Measurements from ENCODE around the gene SERPINA5.

SERPINA5 gene

DNA sequence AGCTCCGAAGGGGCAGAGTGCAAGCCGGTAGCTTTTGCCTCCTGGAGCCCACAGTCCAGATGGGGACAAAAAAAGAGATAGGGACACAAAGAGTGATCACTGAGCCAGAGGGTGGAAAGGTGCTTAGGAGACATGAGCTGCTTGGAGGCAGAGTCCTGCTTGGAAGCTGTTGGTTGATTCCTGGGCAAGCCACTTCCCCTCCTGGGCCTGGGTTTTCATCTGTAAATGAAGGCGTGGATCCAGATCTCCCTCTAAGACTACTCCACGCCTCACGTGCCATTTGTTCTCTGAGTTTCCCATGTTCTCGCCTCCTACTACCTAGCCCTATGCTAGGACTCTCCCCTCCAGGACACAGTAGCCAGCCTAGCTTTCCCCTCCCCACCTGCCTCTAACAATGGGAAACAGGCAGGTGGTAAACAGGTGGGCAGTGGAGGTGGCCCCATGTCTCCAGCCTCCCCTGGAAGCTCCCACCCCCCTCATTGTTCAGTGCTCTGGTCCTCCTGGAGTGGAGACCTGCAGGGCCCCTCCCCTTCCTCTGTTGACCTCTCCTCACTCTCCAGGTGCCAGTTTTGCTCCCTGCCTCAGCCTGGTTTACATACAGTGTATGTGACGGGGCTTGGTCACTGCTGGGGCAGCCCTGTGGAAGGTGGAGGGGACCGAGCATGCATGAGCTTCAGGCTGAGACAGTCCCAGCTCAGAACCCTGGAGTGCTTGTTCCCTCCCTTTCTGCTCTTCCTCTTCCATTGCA lies 34.8 kb downstream of the SERPINA5 start:
- no peak overlapping the region for H3K4me3 ChIP-seq (ENCODE audit: control insufficient read depth, low read depth, low read length)
- TF ChIP-seq CTCF (IDR thresholded peaks at IDR 0.05; ENCODE audit: control insufficient read depth, insufficient read depth, low read depth, low read length, missing control alignments): no peak
- no peak for DNase-seq (ENCODE audit: low read depth)

DNA sequence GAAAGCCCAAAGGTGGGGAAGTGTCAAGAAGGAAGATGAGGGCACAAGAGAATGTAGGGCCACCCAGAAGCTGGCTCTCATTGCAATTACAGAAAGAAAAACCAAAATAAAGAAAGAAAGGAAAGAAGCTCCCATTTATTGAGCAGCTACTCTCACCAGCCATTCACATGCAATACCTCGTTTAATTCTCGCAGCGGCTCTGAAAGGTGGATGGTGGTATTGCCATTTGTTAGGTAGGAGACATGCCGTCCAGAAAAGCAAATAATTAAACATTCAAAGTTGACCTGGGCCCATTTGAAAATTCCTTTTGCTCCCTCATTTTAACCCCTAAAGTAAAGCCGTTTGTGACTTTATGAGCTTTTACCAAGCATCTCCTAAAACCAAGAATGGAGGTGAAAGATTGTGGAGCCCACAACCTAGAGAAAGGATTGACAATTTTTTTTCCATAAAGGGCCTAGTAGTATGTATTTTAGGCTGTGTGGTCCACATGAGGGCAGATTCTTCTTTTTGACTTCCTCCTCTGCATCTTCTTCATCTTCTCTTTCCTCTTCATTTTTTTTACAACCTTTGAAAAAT lies 36.2 kb downstream of the SERPINA5 start:
- TF ChIP-seq CTCF (IDR thresholded peaks at IDR 0.05; ENCODE audit: control insufficient read depth, insufficient read depth, low read depth, low read length, missing control alignments): no peak
- DNase-seq (ENCODE audit: low read depth): no peak

DNA sequence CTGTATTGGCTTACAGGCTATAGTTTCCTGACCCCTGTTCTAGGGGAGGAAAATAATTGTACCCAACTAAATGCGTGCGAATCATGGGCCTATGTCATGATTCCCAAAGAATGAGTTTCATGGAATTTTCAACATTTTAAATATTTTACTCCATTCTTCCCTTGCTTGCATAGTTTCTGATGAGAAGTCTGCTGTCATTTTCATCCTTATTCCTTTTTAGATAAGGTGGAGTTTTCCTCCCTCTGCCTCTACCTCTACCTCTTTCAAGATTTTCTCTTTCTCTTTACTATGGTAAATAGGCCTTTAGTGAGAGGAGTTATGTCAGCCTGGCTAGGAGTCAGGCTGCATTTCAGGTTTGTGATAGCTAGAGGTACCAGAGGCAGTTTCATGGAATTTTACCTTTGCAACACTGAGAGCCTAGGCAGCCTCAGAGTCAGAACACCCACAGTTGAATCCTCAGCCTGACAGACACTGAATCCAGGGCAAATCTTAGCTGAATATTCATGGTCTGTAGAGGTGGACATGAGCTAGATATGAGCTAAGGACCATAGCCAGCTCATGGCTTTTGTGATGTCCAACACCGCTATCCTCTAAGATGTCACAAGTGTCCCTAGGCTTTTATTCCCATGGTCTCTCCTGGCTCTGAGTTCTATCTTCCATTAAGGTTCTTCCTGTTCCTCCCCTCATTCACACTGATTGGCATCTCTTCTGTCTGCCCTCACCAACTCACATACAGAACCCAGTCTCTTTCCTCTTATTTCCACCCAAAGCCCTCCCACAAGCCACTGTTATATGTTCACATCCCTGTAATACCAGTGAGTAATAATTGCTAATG lies 37.0 kb downstream of the SERPINA5 start:
- no peak for TF ChIP-seq CTCF (IDR thresholded peaks at IDR 0.05; ENCODE audit: control insufficient read depth, insufficient read depth, low read depth, low read length, missing control alignments)
- H3K4me3 ChIP-seq (ENCODE audit: control insufficient read depth, low read depth, low read length): no peak overlapping the region
- DNase-seq (ENCODE audit: low read depth): no peak

More for the DNA sequence above, 36.2 kb downstream of the SERPINA5 start:
- no peak overlapping the region for H3K4me3 ChIP-seq (ENCODE audit: control insufficient read depth, low read depth, low read length)

- no peak for TF ChIP-seq CTCF (IDR thresholded peaks at IDR 0.05; ENCODE audit: control insufficient read depth, insufficient read depth, low read depth, low read length, missing control alignments)
- DNase-seq (ENCODE audit: low read depth): no peak
- no peak overlapping the region for H3K4me3 ChIP-seq (ENCODE audit: control insufficient read depth, low read depth, low read length)
Measured at GRCh38 chr14:94619297-94619696, 38.1 kb downstream of the SERPINA5 start.

DNA sequence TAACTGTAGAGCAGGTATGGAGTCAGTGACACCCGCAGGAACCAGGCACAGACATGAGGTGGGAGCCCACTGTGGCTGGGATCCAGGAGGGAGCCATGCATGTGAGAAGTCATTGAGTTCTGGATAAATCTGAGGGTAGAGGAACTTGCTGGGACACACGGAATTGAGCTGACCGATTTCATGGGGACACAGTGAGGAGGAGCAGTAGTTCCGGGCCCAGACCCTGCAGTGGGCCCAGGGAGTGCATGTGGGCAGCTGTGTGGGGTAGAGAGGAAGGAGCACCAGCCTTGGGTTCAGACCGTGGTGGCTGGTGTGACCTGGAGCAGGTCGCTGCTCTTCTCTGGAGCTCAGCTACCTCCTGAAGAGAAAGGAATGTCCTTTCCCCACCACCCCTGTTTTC lies 39.4 kb downstream of the SERPINA5 start:
- no peak overlapping the region for H3K4me3 ChIP-seq (ENCODE audit: control insufficient read depth, low read depth, low read length)
- no peak for DNase-seq (ENCODE audit: low read depth)
- no peak for TF ChIP-seq CTCF (IDR thresholded peaks at IDR 0.05; ENCODE audit: control insufficient read depth, insufficient read depth, low read depth, low read length, missing control alignments)

DNA sequence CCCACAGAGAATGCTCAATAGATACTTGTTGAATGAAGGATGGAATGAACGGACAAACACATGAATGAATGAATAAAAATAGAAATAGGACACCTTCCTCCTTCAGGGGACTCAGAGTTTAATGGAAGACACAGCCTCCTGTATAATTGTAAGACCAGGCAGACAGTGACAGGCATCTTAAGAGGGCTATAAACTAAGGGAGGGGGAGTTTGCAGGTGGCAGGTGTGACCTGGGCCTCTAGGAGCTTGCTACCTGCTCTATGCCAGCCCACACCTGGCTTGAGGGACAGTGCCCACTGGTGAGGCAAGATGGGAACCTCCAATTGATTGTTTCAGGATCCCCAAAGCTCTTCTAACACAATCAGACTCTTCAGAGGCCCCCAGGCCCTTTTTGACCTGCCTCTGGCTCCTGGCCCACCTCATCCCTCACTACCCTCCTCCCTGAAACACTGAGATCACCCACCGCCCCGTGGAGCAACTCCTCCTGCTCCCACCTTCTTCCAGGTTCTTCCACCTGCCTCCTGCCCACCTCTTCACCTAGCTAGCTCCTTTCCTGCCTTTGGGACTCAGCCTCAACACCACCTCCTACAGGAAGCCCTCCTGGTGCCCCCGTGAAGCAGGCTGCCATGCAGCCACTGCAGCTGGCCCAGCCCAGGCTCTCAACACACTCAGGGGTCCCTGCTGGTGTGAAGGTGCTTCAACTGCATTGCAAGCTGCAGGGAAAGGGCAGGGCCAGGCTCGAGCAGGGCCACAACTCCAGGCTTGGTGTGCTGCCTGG lies 40.3 kb downstream of the SERPINA5 start:
- no peak overlapping the region for H3K4me3 ChIP-seq (ENCODE audit: control insufficient read depth, low read depth, low read length)
- no peak for TF ChIP-seq CTCF (IDR thresholded peaks at IDR 0.05; ENCODE audit: control insufficient read depth, insufficient read depth, low read depth, low read length, missing control alignments)
- DNase-seq (ENCODE audit: low read depth): no peak
